NOMO-1 treated with DMSO at 0.1 percent for 48 hours (cell line): Measurements from ENCODE around the gene PAX7.

Experiments
- DNase-seq: peaks from one replicate; lab custom pipeline; 2025; ENCODE audit not compliant: unreplicated experiment; lab: John Stamatoyannopoulos, UW

Gene PAX7

DNA sequence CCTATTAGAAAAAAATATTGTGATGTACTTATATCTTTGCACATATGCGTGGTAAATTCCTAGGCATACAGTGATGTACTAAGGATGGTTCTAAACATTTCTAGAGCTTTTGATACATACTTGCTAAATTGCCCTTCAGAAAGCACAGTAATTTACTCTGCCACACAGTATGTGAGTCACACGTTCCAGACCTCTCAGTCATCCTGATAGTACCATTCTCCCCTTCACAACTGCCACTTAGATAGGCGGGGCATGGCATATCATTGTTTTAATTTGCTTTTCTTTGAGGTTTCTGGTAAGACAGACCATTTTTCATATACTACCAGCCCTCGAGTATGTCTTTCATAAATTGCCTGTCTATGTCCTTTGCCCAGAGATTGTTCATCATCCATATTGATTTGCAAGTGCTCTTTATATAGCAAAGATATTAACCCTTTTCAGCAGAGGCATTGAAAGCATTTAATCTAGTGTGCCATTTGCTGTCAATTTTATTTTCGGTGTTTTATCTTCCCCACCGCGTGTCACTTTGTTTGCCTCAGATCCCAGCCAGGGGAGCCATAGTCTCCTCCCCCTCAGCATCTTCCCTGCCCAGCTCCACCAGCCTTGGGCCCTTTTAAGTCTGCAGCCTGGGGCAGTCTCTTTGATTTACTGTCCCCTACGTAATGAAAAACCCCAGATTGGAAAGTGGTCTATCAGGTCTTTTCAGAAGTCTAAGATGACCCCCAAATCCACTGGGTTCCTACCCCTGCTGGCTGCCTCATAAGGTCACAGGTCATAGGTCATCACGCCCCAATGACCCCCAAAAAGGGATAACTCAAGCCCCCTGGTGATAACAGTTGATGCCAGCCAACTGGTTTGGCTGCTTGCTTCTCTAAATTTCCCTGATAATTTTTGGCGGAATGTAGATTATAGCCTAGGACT, 11.8 kb upstream of the PAX7 start:
- peak; percentile 1 for DNase-seq

DNA sequence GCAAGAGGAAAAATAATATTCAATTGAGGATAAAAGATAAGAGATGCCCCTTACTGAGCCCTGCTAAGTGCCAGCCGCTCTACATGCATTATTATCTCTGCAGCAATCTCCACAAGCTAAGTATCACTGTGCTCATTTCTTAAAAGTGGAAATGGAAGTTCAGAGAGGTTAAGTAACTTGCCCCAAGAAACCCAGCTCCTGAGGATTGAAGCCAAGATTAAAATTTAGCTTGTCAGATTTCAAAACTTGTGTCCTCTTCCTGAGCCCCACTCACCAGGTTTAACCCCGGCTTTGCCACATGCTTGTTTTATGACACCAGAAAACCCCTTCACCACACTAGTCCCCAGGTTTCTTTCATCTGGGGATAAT, 11.2 kb upstream of the PAX7 start:
- DNase-seq, result no peak

DNA sequence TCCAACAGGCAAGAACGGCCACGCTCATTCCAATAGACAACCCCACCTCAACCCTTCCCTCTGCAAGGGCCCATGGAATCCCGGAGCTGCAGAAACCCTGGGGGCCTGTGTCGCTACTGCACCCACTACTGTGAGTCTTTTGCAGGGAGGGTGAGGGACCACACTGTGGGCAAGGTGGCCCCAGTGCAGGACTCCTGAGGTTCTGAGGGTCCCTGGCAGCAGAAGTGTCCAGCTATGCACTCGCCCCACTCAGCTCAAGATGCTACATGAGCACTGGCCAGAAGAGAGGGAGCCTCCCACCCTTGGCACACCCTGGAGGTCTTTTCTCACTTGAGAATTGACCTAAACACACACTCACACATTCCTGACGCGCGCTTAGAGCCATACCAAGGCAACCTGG, 2.1 kb upstream of the PAX7 start:
- DNase-seq, result no peak

DNA sequence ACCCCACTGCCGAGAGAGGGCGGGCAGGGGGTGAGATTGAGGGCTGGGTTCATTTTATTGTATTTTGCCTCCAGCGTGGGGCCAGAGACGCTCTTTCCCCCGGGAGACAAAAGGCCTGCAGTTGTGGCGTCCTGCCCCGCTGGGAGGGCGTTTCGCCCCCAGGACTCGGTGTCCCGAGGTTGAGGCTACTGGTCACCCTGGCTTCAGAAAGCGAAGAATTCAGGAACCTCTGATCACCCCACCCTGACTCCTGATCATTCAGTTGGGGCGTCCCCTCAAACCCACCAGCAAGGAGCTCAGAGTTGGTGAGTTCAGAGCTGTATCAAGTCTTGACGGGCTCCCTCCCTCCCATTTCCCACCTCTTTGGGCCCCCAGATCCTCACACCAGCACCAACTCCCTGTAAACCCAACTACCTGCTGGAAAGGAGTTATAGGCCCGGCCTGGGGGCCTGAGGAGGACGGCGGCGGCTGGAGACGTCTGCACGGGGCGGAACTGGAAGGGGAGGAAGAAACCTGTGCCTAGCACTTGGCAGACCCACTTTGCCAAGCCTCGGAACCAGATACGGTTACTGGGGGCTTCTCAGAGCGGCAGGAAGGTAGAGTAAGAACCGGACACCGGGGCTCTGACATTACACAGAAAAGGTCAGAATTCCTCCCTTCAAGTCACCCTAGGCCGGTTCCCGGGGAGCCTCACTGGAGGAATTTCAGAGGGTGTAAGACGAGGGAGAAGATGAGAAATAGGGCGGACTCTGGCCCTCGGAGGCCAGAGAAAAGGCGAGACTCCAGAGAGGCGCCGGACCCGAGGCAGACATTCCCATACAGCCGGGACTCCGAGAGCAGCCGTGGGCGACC, 761 bp upstream of the PAX7 start:
- DNase-seq, result no peak

DNA sequence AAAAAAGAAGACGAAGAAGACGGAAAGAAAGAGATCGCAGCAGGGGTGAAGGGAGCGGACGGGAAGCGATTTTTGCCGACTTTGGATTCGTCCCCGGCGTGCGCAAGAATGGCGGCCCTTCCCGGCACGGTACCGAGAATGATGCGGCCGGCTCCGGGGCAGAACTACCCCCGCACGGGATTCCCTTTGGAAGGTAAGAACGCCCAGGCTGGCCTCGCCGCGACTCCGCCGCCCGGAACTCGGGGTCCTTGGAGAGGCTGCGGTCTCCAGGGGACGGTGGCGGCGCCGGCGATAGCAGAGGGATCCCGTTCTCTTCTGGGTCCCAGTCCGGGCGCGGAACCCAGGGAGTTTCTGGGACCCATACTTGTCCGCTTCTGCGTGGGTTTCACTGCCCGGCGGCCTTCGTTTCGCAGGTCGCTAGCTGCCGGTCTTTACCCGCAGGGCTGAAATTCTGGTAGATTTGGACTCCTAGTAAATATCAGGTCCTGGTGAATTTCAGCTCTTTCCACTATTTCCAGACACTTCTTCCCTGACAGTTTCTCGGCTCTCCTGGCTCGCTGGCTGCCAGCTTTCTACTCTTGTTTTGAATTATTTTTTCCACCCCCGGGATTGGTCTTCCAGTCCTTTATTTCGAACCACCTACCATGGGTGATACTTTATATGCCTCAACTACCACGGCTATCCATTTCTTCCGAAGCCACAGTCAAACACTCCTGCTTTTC, 1.0 kb downstream of the PAX7 start:
- no peak for DNase-seq

DNA sequence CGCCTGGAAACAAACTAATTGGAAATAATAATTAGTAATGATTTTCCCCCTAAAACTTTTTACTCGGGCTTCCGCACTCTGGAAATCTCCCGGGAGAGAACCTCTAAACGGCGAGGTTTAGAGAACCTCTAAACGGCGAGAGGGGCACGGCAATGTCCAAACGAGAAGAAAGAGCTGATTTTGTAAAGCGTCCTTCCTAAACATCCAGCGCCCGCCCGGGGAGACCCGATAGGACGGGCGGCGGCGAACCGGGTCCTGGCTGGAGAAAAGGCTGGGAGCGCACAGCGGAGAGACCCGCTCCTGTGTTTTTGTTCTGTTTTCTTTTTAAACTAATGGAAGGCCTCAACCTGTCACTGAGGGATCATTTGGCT, 1.6 kb downstream of the PAX7 start:
- no peak for DNase-seq

DNA sequence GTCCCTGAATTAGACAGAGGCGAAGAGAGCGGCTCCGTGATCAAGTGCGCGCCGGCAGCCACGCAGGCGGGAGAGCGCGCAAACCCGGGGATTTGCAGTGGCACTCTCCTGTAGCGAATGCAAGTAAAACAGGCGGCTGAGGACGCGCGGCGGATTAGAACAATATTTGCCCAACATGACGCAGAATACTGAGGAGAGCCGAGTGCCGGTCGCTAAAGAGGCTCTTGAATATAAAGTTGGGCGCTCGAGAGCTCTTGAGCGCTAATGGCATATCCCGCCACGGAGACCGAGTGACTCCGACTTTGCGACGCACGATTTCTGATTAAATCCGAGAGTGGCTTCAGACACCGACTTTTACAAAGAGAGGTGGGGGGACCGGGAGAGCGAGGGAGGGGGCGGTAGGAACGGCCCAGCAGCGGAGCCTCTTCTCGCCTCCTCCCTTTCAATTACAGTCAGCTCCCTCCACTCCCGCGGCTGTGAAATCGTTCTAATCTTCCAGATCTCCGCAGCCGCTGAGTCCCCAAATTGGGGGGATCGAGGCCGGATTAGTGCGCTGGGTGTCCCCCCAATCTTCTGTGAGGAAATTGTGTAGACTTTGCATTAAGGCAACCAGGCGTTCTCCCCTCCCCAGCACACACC, 2.3 kb downstream of the PAX7 start:
- no peak for DNase-seq

DNA sequence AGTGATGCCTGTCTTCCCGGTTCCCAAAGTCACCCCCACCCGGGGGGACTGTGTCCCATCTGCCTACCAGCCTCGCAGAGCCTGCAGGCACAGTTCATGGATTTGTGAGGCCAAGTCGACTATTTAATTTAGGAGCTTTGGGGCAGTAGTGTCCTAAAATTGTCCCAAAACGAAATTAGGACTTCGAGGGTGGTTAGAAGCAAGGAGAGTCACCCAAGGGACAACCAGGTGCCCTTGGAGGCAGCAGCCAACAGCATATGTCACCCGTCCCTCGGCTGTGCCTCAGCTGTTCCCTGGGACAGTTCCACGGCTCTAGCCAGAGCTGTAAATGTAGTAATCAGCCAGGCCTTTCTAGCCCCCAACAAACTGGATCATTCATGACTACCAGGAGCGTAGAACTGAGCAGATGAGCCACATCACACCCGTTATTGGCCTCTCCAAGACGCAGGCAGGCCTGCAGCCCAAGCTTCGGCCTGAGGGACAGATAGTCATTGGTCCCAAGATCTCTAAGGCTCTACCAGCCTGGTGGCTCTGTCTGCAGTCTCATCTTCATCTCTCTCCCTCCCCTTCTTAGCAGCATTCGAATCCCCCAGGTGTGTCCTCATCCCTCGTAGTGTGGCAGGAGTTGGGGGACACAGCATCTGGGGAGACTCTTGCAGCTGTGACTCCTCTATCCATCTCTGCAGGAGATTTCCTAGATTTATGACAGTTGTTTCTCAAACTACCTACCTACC, 2.9 kb downstream of the PAX7 start:
- no peak for DNase-seq

DNA sequence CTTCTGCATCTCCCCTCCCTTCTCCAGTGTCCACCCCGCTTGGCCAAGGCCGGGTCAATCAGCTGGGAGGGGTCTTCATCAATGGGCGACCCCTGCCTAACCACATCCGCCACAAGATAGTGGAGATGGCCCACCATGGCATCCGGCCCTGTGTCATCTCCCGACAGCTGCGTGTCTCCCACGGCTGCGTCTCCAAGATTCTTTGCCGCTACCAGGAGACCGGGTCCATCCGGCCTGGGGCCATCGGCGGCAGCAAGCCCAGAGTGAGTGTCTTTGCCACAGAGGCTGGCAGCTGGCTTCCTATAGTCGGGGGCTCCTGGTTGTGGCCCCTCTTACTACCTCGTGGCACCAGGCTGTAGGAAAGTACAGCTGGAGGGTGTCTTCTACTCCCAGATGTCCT, 3.6 kb downstream of the PAX7 start:
- DNase-seq, result no peak

DNA sequence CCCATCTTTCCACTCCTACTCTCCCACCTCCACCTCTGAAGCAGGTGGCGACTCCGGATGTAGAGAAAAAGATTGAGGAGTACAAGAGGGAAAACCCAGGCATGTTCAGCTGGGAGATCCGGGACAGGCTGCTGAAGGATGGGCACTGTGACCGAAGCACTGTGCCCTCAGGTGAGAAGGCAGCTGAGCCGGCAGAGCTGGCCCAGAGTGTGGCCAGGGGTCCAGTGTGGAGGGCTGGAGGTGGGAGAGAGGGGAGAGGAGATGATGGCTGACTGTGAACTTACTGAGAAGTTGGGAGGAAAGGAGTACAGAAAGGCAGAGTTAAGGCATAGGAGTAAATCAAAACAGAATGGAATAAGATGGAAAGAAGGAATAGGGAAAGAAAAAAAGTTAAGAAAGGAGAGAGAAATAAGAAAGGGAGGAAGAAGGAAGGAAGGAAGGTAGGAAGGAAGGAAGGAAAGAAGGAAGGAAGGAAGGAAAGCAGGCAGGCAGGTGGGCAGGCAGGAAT, 4.5 kb downstream of the PAX7 start:
- DNase-seq, result no peak

DNA sequence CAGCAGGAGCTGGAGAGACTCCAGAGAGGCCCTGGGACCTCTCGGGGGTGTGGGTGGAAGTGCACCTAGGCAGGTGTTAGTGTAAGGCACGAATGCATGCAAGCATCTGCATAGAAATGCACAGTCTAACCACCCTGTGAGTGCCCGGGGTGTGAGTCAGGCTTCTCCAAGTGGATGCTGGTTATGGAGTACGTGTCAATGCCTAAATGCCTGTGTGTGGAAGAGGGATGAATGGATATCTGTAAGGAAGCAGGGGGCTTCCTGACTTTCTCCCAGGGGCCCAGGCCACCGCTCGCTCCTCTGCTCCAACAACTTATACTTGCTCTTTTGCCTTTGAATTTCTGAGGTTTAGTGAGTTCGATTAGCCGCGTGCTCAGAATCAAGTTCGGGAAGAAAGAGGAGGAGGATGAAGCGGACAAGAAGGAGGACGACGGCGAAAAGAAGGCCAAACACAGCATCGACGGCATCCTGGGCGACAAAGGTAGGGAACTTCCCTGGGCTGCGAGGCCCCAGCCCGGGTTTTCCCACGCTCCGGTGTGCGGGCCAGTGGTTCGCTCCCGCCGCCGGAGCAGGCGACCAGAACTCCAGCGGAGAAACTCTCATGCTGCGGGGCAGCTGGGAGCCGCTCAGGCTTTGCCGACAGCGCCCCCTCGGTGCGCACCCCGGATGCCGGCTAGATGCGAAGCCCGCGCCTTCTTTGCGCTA, 5.4 kb downstream of the PAX7 start:
- no peak for DNase-seq

DNA sequence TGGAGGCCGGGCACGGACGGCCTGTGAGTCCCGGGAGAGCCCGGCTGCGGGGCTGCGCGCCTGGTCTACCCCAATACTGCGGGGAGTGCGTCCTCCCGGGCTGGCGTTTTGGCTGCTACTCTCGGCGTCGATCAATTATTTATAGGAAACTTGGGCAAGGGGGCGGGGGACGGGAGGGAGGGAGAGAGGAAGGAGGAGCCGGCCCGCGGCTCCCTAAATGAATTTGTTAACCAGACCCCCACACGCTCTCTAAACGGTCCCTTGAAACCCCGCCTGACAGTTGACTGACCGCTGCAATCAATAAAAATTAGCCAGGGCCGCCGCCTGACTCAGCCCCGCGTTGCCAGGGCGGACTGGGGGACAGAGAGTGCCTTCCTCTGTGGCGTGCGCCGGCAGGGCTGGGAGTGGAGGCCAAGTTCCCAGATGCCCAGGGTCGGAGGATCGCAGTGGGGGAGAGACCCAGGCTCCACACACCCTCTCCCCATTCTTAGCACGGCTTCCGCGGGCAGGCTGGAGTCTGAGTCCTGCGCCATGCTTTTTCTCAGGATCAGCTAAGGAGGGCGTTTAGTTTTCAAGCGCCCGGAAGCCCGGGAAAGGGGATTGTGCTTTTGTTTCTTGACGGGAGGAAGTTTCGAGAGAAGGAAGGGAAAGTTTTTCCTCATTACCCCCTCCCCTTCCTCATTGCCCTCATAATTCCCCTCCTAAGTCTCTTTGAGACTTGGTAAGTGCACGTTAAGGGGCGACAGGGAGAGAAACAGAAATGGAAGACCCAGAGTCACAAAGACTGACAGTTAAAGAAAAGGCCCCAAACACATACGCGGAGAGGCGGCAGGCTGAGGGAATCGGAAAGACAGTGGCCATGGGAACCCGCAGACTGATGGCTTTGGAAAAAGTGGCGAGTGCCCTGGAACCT, 6.2 kb downstream of the PAX7 start:
- no peak for DNase-seq

DNA sequence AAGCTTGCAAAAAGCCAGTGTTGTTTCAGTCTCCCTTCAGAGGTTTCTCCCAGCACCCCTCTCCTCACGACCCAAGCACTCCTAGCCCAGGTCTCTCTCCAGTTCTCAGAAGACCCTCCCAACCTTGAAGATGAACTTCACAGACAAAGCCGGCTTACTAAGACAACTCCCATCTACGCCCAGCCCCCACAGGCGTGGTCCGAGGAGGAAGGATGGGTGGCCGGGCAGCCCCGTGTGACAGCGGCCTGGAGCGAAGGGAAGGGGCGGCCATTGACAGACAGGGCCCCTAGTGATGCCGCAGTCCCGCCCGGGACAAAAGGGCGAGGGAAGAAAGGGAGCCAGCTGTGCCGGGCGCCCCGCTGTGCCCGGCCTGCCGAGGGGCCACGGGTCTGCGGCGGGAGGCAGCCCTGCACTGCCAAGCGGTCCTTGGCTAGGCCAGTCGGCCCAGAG, 6.9 kb downstream of the PAX7 start:
- DNase-seq, result no peak

DNA sequence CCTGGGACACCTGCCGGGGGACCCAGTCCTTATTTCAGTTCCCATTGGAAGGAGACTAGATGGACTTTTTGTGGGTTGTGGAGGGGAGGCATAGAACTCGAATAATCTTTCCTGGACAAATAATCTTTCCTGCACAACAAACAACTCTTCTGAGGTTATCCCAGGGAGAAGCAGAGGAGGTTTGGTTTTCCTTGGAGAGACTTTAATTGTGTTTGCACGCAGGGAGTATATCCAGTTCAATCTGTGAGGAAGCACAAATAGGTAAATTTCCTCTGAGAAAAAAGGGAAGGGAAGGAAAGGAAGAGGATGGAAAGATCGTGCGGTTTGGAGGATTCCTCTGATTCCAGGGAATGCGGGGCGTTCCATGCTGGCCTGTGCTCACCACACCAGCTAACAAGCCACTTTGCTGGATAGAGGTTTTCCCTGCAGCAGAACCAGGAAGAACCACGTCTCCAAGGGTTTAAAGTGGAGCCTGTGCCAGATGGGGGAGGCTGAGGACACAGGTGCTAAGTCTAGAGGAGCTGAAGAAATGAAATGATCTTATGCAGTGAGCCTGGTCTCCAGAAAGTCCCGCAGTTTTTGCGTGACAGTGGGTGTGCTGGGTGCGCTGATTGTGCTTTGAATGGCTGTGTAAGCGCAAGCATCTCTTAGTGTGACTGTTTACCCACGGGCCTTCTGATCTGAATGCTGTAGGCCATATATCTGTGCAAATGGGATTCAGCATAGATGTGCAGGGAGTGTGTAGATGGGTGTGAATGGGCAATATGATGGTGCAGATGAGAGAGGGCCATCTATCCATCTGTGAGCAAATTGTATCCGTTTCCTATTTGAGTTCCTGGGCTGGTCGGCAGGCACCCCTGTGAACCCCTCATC, 7.6 kb downstream of the PAX7 start:
- no peak for DNase-seq

DNA sequence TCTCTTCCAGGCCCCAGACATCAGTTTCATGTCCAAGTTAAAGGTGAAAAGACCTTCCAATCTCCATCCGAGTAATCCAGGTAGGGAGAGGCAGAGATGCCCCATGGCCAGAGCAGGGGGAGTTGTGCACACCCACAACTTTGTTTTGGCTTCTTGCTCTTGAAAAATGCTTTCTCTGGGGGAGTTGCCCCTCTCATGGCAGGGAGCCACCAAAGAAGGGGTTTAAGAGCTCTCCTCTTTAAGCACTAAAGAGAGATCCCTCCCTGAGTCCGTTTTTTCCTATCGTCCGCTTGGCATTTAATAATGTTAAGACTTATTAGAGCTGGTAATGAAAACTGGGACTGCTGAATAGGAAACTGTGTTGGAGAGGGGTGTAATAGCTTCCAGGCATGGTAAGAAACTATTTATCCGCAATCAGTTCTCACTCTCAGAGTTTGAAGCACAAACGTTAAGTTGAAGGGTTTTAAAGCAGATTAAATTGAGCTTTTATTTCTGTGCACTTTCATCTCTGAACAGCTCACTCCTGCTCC, 8.3 kb downstream of the PAX7 start:
- DNase-seq, result no peak

DNA sequence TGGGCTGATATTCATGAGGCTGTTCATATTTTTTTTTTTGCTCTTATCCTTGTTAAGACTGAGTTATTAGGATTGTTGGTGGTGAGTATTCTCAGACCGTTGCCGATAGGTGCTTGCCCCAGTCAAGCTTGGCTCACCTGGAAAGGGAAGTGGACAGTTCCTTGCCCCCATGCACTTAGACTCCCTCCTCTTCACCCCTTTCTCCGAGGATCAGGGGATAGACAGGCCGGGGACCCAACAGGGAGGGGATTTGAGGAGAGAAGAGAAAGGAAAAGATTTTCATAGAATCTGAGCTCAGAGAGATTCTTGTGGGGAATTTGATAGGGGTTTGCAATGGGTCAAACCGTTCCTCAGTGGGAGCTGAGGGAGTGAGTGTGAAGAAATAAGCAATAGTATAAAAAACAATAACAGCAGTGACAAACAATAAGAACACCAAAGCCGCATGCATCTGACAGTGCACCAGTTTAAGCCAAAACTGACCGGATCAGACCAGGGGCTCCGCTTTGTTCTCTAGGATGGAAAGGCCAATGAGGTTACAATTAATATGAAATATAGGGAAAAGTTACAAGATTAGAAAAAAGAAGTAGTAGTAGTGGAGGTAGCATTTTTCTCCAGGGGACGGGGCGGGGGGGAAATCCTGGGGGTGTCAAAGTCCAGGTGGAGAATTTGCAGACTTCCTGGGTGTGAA, 8.9 kb downstream of the PAX7 start:
- DNase-seq, result no peak
